Right kidney (tissue), 1 donor: Measurements from ENCODE around the gene LRRTM4.
"Not testable (repeated sequence)": the region's sequence is repeated elsewhere in the genome, so short reads cannot be mapped to it uniquely, and the experiment has no call there.

ENCODE experiments used
- DNase-seq: peaks from one replicate; pipeline ENCODE4 v3.0.0-alpha.2; 2016

Gene LRRTM4

DNA sequence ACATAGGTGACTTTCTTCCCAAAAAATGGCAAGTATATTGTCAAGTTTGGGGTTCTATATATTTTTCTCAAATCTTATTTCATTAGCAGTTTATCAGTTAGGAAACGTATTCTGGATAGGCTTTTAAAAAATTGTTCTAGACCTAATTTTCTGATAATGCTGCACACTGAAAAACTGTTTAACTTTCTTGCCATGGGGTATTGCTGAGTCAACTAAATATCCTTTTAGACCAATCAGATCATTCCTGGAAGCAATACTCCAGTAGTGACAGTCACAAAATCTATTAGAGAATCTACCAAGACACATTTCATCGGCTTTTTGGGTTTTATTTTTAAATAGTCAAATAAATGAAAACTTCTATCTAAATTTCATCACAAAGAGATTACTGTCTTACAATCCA, 440.6 kb downstream of the LRRTM4 start:
- DNase-seq = no peak

DNA sequence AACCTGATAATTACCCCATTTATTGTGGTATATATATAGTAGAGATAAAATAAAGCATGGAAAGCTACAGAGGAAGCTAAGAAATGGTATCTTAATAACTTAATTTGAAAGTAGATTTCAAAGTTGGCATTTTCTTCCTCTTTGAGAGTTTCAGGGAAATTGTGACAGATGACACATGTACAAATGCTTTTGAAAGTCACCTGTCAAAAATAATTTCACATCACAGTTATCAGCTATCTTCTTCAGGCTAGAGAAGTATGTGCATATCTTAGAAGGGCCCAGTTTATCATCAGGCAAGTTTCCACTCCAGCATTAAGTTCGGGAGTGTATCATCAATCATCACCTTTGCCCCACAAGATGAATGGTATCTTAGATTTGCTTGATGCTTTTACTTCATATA, 457.9 kb downstream of the LRRTM4 start:
- no peak for DNase-seq

DNA sequence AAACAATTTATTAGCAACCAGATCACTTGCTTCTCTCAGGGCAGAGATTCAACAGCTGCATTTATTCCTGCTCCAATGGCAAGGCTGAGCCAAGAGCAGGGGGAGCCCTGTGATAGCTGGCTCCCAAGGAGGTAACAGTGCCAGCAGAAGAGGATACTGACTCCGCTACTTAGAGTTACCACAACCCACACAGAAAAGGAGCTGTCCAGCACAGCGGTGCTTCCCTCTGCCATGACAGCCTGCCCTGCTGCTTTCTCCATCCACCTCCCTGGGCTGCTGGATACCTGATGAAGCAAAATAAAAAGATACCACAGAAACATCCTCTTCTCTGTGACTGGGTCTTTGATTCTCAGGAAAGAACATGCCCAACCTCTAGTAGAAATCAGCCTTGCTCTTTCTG, 467.2 kb downstream of the LRRTM4 start:
- DNase-seq = no peak

DNA sequence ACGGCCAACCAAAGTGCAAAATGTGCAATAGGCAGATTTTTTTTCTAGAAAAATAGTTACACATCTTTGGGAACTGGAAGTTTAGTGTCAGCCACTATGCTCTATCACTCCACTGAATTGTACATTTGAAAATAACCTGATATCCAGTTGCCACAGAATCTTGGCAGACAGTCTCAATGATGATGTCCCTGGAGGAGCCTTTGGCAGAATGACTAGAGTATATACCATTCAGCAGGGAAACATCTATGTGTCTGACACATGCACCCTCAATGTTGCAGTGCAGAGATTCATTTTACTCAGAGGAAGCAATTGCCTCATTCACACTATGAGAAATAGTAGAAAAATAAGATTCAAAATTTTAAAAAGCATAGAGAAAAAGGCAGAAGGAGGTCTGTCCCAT, 475.8 kb downstream of the LRRTM4 start:
- no peak for DNase-seq

DNA sequence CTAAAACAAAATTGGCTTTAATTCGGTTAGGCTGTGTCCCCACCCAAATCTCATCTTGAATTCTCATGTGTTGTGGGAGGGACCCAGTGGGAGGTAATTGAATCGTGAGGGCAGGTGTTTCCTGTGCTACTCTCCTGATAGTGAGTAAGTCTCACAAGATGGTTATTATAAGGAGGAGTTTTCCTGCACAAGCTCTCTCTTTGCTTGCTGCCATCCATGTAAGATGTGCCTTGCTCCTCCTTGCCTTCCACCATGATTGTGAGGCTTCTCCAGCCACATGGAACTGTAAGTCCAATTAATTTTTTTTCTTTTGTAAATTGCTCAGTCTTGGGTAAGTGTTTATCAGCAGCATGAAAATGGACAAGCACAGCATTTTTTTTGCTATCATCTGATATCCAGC, 476.7 kb downstream of the LRRTM4 start:
- DNase-seq = not testable (repeated sequence)

DNA sequence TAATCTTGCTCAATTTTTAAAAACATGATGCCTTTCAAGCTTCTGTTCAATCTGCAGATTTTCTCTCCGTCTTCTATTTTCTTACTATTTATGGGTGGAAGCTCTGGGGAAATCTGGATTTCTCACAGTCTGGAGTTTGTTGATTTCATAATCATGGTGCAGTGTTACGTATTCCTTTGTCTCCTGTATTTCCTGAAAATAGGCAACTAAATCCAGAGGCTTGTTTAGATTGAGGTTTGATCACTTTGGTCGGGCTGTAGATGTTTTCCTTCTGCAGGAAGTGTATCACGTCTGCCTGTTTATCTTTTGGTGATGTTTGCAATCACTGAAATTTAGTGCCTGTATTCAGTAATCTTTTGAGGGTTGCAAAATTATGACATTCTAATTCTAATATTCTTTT, 487.7 kb downstream of the LRRTM4 start:
- DNase-seq = no peak

DNA sequence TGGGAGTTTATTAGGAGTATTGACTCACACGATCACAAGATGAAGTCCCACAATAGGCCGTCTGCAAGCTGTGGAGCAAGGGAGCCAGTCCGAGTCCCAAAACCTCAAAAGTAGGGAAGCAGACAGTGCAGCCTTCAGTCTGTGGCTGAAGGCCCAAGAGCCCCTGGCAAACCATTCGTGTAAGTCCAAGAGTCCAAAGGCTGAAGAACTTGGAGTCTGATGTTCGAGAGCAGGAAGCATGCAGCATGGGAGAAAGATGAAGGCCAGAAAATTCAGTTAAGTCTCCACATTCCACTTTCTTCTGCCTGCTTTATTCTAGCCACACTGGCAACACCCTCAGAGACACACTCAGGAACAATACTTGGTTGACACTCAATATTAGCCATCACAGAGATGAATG, 492.9 kb downstream of the LRRTM4 start:
- DNase-seq = not testable (repeated sequence)

DNA sequence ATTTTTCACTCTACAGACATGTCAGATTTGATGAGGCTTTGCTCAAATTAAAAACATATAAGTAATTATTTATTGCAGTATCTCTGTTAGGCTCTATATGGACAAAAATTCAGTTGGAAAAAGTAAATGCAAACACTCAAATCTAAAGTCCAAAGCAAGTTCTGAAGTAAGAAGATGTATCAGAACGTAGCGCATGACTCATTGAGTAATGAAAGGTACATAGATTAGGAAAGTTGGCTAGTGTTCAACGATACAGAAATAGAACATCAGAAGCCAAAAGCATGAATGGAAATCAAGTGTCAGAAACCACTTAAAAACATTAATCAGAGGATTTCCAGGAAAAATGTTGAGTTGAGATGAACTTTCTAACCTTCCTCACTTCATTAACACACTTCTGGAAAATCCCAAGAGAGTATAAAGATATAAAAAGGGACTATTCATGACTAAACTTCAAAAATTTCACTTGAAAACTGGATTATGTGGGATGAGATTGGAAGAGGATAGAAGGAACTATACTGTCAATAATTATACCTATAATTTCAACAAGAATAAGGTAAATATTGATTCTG, 494.1 kb downstream of the LRRTM4 start:
- no peak for DNase-seq

DNA sequence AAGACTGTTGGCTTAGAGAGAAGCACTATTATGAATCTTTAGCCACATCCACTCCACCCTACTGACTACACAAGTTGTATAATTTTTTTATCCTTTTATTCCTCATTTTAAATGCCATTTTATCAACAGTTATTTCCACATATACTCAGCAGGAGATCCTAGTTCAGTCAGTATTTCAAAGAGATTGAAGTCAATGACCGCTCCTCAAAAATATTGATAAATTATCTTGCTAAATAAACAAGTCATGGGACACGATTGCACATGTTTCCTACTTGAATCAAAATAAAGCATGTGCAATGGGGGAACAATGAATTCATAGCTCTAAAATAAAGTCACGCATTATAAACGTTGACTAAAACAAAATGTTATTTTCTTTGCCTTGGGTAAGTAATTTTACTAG, 496.5 kb downstream of the LRRTM4 start:
- no peak for DNase-seq

DNA sequence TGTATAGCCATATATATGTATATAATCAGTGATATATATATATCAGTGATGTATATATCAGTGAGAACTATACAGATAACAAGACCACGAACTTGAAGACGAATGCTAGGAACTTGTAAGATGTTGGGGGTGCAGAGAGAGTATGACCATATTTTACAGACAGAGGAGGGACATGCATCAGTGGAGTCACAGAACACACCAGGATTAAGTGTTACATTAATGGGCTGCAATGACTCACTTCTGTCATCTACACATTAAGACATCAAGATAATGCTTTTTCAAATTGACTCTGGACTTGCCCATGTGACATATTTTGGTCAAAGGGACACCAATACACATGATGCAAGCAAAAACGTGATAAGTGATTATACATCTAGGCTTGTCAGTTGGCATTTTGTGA, 501.0 kb downstream of the LRRTM4 start:
- no peak for DNase-seq

DNA sequence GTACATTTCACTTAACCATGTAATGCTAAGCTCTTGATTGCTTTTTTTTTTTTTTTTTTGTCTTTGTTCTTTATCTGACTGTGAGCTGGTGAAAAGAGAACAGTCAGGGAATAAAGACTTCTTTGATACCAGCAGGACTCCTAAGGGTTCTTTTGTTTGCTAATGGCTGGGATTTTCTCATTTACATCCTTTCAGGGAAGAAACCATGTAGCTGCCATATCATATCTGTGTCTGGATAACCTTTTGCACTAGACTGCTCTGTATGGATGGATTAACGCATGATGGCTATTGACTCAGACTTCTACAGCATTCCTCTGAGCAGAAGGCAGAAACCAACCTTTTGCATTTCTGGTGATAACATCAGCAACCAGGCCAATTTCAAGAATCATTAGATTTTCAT, 504.0 kb downstream of the LRRTM4 start:
- no peak for DNase-seq

DNA sequence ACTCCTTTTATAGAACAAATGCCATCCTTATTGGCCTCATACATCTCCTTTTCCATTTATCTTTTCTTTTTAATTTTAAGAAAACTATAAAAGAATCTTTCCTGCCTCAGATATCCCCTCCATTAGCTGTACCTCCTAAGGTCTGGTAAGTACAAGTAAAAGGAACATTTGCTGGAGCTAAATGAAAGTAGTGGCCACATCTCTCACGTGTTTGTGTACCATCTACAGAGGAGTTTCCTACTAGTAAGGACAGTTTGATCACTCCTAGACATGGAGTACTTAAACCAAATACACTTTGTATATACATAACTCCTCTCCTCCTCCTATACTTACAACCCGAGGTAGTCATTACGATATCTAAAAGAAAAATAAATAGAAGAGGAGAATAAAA, 504.8 kb downstream of the LRRTM4 start:
- no peak for DNase-seq

DNA sequence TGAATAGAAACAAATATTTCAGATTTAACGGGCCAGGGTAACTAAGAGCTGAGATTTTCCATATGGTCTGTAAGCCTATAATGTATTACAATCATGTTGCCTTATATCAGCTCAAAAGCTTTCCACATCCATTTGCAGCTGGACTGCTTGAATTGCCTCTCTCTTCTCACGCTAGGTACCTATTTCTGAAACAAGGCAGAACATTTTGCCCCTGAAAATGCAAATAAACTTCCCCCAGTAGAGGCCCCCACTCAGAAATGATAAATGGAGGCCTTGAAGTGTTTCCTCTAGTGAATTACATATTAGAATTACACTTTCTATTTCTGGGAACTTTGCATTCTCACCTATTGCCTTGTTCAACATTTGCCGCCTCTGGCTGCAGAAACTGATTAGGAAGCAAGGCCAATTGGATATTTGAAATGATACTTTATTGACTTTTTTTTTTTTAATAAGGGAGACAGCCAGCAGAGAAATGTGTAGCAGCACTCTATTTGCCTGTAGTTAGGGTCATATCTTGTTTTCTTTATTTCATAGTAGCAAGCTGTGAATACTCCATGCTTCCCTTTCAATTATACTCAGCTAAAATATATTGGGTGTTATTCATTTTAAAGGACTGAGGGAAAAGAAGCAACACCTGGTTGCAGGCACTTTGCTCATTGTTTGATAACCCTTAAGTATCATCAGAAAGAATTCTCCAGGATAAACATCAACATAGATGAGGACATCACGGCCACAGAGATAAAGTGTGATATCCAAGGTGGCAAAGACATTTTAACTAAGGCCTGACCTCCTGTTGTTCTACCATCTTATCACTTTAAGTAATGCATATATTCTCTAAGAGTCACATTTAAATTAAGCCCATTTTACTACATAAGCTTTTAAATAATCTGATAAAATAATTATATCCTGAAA, 505.5 kb downstream of the LRRTM4 start:
- no peak for DNase-seq

DNA sequence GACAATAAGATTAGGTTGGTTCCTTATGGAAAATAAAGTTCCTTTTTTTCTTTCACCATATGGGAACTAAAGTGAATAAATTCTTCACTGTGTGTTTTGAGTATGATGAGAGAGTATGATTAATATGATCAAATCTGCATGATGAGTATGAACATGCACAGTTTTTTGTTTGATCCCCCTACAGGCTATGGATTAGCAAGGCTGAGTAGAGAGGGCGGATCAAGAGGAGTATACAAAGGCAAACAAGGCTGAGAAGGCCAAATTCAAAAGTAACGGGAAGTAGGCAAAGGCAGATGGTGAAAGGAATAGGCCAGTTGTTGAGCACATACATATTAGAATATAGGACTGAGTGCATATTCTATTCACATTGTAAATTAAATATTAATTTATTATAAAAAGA, 508.2 kb downstream of the LRRTM4 start:
- DNase-seq = no peak

DNA sequence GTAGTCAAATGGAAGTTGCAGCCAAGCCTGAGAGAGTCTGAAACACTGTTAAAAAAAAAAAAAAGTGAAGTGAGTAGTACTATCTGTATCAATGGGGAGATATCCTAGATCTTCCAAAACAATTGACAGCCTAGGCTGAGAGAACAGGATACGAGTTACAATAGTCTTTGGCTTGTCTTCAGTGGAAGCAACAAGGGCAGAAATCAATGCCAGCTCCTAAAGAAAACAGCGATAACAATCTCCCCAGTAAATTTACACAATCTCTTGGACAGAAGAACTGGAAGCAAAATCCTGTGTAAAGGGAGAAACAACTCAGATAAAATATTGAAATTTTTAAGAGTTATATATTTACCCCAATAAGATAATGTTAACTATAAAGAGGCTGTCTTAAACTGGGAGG, 508.7 kb downstream of the LRRTM4 start:
- DNase-seq = no peak

DNA sequence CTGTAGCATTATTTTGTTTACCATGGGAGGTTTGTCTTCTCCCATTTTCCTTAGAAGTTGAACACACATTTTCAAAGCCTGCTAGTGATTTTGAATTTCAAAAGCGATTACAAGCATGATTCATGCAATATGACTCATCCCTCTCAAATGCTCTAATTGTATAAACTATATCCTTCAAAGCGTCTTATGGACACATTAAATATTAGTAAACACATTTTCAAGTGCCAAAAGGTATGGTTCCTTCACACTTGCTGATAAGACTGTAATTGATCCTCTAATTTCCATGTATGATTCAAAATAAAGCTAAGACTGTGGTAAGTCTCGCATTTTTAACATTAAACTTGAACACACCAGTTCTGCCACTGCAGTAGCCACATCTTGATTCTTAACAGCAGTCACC, 512.9 kb downstream of the LRRTM4 start:
- DNase-seq = no peak

DNA sequence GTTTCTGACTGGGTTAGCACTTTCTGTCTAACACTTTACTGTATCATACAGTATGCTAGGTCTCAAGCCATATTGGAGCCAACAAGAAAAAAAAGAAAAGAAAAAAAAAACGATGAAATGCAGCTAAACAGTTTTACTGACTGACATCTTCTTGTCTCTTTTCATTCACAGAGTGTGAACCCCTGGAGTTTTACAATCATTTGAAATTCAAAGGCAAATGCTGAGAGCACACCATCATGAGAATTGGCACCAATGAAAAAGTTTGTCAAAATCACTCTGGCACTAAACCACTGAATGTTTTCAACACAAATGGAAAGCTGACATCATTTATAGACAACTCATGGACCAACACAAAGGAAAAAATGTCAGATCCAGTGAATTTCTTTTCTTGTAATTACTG, 513.3 kb downstream of the LRRTM4 start:
- DNase-seq = no peak

DNA sequence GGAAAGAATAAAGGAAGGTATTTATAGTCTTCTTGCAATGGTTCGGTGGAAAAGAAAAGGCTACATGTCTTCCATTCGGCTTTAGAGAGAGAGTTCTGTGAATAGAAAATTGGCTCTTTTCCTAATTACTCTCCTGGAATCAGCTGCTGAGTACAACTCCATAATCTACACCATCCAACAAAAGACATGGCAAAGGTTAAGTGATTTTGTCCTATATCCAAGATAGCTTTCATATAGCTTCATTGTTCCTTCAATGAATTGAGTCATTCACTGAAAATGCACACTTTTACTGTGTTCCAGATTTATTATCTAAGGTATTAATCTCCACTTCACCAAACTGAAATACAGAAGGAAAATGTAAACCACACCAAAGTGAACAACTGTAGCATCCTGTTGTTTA, 514.5 kb downstream of the LRRTM4 start:
- no peak for DNase-seq

DNA sequence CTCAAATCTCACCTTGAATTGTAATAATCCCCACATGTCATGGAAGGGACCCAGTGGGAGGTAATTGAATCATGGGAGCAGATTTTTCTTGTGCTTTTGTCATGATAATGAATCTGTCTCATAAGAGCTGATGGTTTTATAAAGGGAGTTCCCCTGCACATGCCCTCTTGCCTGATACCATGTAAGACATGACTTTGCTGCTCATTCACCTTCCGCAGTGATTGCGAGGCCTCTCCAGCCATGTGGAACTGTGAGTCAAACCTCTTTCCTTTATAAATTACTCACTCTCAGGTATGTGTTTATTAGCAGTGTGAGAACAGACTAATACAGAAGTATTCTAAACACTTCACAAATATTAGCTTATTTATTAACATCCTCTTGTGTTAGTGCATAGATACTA, 516.7 kb downstream of the LRRTM4 start:
- no peak for DNase-seq

DNA sequence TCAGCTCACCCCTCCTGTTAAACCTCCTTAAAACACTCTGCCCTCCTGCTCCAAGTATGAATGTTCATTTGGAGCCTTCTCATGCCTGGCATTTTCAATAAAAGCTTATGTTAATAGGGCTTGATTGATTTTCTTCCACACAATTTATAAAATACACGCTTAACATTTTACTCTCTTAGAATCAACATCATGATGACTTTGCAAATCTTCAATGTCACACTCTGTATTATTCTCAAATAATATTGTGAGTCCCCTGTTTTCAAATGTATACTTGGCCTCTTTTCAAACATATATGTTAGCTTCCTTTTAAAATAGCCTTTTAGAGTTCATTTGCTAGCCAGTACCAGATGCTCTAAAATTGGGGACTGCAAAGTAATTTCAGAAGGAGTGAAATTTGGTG, 520.3 kb downstream of the LRRTM4 start:
- DNase-seq = no peak

DNA sequence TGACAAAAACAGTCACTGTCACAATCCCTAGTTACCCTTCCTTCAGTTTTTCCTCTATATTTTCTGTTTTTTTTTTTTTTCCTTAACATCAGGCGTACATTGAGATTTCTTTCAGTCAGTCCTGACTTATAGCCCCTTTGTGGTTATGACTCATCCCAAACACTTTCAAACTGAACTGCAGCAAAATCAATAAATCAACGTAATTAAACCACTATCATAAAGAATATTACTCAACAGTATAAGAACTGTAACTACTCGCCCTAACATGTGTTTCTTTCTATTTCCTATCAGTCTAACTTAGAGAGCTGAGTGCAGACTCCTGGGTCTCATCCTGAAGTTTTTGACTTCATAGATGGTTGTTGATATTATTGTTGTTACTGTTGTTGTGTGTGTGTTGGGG, 523.5 kb downstream of the LRRTM4 start:
- no peak for DNase-seq

DNA sequence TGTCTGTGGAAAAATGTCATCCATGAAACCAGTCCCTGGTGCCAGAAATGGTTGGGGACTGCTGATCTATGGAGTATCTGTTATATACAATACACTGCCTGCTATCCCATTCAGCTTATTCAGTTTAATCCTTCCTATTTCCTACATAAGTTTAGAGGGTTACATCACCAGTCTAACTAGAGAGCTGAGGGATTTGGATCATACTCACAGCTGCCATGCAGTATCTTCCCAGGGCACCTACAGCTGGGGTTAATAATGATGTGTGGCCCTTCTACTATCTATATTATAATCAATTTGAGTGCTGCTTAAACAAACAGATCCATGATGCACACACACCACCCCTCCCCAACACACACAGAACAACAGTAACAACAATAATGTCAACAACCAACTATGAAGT, 524.0 kb downstream of the LRRTM4 start:
- no peak for DNase-seq

DNA sequence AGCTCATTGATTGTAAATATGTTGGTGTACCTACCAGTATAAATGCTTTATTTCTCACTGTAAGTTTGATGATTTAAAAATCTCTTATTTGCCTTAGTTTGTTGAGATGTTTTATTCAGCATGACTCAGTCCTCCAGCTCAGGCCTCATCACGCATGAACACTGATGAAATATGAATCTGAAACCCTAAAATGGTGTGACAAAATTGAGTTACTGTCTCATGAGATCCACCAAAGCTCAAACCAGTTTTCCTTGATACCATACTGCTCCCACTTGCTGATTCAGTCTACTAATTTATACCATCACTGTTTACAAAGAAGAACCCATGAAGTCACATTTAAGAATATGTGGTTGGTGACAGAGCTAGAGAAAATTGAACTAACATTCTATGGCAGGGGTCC, 524.9 kb downstream of the LRRTM4 start:
- no peak for DNase-seq

DNA sequence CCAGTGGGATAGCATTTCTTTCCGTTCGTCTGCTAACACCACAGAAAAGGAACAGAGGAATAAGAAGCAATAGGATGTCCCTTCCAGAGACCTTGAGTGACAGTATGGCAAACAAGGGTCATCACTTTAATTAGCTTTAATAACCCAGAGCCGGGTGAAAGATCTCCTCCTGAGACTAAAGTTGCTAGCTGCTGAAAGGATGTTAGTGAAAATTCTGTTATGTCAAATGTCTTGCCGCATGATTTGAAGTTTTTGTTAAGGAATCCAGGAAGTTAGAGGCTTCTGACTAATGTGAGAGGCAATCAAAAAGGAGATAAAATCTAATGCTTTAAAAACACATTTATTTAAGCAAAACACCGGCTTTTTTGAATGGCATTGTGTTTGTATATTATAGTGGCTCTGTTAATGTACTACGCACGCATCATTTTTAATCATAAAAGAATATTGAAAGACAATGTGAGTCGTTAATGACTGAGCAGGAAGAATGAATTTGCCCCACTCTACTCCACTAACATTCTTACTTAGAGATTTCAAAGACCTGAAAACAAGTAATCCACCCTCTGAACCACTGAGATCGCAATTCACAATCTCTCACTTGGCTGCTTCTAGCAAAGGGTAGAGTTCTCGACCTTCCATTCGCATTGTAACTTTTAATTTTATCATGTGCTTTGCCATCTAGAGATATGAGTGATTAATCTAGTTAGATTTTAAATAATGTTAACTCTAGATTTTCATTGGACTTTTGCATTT, 536.6 kb downstream of the LRRTM4 start:
- no peak for DNase-seq
